GM21576 (cell line): ENCODE results near the gene DEDD2.

Experiments
- ATAC-seq: cut with Tn5 transposase; IDR thresholded peaks from one replicate; pipeline ENCODE4 v1.9.1; 2021; ENCODE audit warnings: mild to moderate bottlenecking, moderate library complexity; ENCODE audit not compliant: unreplicated experiment

DEDD2 gene

DNA sequence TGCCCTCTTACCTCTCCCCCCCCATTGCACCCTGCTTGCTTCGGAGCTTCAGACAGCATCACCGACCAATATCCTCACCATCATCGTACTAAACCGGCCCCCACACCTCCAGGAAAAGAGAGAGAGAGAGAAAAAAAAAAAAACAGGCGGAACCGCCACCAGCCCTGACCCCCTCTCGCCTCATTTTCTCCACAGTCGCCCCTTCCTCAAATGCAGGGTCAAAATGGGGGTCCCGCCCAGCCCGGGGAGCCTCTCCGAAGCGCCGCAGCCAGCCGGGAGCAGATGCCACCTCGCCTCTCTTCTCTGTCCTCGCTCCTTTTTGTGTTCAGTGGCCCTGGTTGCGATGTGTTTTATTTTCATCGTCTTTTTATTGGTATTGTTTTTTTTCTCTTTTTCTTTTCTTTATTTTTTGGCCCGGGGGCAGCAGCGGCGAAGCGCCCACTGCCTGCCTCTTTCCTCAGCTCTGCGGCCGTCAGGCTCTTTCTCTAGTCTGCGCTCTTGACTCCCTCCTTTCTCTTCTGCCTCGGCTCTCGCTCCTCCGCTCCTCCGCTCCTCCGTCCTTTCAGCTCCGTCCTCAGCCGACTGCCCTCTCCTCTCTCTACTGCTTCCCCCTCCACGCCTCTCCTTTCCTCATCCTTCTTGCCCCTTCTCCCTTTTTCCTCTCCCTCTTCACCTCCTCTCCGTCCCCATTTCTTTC lies 41.4 kb downstream of the DEDD2 start:
- no peak for ATAC-seq

DNA sequence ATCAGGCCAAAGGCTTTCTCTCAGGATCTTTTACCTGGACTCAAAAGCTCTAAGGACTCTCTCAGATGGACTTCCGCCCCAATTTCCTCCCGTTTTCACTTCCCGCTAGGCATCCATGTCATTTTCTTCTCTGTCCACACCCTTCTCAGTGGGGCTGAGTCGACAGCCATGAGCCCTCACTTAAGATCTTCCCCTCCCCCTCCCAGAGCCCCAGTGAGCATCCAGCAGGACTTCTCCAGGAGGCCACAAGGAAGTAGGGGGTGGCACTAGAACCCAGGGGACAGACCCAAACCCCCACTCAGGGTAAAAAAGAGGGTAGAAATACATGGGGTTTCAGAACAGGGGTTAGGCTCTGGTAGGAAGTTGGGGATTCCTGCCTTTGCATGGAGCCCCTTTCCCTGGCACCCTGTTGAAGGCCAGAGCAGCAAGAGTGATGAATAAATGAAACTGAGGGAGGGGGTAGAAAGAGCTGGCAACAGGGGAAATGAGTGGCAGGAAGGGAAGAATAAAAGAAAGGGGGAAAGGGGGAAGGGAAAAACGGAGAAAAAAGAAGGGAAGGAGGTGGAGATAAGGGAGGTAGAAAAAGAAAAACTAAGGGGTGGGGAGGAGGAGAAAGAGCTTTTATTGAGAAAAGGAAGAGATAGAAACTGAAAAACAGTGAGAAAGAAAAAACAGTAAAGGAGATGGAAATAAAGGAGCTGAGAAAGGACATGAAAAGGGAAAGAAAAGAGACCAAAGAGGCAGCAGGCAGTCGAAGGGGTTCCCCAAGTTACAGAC lies 42.3 kb downstream of the DEDD2 start:
- ATAC-seq = no peak

DNA sequence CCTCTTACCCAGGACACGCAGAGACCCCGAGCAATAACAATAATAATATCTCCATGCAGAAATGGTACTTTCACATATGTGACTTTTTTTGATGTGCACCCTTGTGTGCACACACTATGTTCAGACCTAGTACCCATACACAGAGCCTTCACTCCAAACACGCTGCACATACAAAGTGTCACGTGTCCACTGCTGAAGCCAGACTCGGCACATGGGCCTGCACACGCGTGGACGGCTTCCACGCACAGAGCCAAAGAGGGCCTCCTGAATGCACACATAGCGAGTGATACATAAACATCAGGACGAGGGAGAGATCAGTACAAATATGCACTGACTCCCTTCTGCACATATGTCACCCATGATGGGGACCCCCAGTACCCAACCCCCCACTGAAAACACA lies 43.3 kb downstream of the DEDD2 start:
- no peak for ATAC-seq

DNA sequence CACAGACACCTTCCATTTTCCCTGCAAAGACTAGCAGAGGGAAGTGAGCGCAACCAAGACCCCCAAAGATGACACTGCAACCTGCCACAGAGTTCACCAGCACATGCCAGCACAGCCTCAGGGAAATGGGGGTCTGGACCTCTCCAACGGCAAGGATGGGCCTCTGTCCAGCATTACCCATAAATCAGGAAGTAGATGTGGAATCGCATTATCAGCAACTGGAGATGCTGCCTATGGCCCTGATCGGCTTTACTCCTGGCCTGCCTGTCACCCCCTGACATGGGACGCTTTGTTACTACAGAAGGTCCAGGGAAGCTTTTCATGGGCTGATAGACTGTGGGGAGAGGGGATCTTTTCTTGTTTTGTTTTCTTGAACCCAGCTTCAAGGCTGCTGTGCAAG lies 43.8 kb downstream of the DEDD2 start:
- ATAC-seq = no peak

DNA sequence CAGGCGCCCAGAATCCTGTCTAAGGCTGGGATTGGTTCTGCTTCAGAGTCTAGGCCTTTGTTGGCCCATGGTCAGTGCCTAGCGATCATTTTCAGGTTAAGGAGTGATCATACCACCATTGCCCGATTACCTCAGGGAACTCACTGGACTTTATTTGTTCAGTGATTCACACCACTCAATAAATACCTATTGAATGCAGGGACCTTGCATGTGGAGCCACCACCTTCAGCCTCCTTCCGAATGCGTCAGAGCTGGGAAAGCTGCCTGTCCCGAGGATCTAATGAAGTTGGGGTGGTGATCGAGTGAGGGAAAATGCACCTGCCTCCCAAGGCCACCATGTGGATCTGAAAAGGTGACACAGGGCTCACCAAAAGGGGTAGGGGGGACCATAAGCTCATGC lies 45.2 kb downstream of the DEDD2 start:
- ATAC-seq = no peak

DNA sequence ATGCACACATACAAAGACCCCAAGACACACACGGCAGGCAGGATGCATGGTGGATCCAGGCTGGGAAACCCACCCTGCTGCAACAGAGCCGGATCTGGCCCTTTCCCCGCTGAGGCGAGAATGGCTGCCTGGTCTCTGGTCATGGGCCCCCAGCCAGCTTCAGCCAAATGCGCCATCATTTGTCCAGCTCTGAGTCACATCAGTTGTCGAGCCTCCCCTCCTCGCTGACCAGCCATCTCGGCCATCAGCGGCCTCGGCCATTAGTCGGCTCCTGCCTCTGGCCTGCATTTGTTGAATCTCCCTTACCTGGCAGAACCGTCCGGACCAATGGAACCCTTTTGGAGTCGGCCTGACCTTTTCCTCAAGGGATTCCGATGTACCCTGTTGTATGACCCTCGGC lies 46.8 kb downstream of the DEDD2 start:
- ATAC-seq = no peak

DNA sequence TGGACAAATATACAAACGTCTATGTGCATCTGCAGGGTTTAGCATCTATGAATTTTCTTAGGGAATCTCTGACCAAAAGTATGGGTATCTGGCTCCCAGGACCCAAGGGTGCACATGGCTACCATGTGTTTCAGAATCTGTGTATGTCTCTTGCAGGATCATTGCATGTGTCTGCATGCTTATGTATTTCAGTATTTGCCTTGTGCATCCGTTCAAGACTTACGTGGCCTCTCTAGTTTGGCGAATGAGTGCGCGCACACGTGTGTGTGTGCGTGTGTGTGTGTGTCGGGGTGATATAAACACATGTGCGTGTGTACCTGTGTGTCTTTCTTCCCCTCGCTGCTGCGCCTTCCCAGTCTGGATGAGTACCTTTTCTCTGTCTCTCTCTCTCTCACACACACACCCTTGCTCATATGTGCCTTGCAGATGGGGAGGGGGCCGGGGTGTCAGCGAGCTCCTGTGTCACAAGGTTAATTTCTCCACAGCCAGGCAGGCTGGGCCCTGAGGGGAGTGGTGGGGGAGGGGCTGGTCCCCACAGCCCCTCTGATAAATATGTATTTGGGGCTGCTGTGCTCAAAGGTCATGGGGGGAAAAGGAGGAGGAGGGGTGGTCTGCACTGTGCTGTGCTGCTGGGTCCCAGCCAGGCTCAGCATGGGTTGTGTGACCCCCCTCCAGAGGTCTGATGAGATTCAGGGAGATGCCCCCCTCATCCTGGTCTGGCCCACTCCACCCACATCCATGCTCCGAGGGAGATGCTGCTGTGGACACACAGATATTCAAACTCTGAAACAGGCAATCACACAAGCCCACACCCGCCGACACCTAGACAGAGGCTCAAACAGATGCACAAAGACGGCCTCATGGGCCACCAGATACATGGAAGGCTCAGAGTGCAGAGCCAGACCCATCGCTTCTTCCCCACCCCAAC lies 47.7 kb downstream of the DEDD2 start:
- ATAC-seq = no peak

DNA sequence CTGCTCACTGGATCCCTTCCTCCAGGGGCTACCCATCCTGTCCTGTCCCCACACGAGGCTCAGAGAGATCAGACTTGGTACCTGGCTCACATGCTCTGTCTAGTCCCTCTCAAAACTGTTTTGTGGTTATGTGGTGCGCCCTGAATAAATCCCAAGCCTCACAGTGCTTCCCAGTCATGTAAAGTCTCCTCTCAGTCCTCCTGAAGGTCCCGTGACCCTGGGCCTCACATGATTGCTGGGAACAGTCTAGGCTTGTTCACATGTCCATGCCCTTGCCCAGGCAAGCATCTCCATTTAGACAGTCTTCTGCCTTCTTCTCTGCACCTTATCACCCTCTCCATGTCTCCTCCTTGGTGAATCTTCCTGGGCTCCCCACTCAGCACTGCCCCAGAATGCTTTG lies 49.3 kb downstream of the DEDD2 start:
- ATAC-seq = no peak

DNA sequence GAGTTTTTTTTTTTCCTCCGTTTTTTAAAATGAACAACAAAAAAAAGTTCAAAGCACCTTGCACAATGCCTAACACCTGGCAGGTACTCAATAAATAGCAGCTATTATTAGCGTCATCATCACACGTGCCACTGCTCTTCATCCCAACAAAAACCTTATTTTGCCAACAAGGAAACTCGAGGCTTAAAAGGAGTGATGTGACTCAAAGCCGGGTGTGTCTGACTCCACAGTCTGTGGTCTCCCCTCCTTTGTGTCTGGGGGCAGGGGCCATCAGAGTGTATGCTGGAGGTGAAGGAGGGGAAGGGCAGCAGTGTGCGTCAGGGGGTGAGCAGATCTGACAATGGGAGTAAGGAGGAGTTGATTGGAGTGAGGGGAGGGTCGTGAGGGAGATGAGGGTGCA lies 51.2 kb downstream of the DEDD2 start:
- no peak for ATAC-seq

DNA sequence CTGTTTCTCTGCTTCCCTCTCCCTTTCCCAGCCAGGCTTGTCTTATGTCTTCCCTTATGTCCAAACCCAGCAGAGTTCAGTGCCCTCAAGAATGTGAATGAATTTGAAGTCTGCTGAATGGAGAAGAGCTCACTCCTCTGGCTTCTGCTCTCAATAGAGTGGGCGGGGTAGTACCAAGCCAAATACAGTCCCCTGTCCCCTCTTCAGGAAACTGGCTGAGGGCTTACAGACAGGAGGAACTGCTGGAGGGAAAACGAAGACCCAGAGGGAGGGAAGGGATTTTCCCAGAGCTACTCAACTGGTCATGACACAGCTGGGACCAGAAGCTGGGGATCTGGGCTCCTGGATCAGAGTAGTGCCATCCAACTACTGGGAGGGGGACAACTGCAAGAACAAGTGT lies 52.3 kb downstream of the DEDD2 start:
- no peak for ATAC-seq

DNA sequence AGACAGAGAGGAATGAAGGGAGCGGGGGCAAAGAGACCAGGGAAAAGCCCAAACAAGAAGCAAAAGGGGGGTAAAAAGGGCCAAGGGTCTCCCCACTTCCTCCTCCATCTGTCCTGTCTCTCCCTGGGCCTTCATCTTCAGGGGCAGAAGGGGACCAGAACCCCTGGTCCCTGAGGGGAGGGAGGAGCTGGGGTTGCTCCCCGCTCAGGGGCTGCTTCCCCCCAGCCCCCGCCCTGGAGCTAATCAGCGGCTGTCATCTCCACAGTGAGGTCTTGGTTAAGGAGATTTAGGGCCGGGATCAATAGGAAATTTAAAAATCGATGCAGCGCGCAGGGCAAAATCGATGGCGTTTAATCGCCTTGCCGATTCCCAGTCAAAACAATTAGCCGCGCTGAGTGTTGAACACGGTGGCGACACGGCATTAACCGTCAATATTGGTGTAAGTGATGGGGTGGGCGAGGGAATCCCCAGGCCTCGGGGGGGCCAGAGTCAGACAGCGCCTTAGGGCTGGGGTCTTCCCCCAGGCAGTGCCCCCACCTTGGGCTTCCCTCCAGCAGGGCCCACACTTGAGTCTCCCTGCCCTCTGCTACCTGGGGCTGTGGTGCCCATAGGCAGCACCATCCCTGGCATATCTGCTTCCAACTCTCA lies 55.7 kb downstream of the DEDD2 start:
- ATAC-seq = no peak

DNA sequence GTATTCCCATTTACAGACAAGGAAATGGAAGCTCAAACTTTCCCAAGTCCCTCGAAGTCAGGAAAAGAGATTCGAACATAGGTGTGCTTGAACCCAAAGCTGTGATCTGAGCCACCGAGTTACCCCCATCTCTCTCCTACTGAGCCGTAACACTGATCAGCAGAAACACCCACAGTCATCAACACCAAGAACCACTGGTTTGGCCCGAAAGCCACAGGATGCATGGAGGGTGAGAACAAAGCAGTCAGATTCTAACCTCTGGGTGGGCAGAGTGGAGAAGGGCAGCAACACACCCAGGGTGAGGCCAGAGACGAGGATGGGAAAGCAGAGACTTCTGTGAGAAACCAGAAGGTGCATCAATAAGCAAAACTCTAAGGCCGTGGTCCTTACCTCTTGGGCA lies 57.5 kb downstream of the DEDD2 start:
- ATAC-seq = no peak

DNA sequence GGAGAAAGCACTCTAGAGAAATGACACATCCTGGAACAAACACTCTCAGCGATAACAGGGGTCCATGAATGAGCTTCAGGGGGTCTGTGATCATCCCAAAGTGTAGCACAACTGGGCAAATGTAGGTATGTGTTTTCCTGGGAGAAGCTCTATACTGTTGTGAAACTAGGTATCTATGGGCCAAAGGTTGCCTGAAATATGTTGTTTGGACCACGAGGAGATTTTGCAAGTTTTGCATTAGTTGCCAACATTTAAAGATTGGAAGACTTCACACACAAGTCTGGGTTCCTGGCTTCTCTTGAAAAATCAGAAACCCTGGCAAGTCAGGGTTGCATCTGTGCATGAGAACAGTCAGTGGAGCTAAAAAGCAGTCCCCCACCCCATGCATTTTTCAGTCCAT lies 58.6 kb downstream of the DEDD2 start:
- ATAC-seq = no peak

DNA sequence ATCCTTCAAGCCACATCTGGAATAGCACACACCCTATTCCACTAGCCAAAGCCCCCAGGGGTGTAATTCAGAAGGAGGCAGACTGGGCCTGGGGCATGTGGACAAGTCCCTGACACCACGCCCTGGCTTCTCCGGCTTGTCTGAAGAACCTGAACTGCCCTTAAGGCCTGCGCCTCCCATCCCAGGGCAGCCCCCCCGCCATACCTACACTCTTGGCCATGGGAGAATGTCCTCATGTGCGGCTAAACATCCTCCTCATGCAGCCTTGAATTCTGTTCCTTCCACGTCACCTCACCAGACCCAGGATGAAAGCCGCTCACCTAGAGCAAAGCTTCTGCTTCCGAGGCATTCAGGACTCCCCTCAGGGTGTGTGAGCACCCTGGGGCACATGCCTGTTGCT lies 60.9 kb downstream of the DEDD2 start:
- no peak for ATAC-seq

DNA sequence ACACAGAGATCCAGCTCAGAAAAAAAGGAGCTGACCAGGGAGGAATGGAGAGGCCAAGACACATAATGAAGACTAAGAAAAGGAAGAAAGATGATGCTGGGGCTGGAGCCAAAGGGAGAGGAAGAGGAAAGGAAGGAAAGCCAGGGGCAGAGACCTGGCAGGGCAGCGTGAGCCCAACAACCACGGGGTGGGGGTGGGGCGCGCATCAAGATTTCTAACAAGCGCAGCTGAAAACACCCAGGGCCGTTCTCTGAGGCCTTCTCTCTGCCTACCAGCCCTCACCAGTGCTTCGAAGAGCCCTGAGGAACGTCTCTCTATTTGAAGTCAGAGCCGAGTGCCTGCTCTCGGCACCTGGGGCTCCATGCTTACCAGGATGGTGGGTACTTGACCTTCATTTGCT lies 61.7 kb downstream of the DEDD2 start:
- ATAC-seq = no peak

DNA sequence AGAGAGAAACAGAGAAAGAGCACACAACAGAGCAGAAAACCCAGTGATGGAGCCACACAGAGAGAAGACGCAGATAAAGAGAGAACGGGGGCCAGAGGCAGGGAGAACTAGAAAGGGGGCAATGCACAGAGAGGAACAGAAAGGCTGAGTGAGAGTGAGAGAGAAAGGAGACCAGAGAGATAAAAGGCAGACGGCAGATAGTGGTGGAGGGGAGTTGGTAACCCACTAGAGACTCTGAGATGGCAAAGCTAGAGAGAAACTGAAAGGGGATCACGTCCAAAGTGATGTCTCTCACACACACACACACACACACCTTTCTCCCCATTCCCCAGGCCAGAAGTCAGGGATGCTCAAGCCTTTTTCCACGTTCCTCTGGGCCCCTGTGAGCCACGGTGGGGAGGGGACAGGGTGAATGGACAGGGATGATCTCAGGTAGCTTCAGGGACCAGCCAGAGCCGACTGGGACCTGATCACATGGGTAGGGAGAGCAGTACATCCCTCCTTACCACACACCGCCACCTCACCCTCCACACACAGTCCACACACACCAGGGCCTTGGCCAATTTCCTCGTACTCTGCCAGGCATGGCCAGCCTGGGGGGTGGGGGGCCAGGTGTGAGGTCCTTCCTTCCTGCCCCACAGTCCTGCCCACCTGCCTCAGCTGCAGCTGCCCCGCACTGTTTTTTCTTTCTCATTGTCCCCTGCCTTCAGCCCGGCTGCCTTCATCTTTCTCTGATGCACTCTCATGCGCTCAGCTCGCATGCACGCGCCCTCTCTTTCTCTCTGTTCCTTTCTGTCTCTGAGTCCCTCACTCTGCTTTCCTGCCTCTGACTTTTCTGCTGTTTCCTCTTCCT lies 62.8 kb downstream of the DEDD2 start:
- no peak for ATAC-seq

DNA sequence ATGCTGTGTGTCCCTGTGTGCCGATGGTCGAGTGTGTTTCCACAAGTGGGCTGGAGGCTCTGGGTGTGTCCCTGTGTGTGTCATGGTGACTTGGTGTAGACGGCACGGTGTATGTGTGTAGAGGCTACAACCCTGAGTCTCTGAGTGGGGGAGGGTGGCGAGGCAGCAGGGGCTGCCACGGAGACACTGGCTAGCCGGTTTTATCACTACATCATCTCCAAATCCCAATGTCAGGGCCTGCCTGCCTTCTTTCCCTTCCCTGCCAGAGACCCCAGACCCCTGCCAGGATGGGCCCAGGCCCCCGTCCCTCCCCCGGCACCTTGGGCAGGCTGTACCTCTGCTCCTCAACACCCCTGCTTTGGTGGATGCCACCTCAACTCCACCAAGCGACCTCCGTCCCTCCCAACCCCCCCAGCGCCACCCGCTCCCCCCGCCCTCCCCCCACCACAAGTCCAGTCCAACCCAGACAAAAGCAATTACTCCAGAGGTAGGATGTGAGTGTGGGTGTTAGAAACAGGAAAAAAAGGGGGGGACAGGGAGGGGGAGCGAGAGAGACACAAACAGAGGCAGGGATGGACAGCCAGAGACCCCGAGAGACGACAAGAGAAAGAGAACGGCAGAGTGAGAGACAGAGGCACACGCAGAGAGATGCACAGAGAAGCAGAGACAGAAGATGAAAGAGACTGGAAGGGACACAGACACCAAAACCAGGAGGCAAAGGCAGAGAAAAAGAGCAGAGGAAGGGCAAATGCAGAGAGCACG lies 63.6 kb downstream of the DEDD2 start:
- ATAC-seq = no peak

DNA sequence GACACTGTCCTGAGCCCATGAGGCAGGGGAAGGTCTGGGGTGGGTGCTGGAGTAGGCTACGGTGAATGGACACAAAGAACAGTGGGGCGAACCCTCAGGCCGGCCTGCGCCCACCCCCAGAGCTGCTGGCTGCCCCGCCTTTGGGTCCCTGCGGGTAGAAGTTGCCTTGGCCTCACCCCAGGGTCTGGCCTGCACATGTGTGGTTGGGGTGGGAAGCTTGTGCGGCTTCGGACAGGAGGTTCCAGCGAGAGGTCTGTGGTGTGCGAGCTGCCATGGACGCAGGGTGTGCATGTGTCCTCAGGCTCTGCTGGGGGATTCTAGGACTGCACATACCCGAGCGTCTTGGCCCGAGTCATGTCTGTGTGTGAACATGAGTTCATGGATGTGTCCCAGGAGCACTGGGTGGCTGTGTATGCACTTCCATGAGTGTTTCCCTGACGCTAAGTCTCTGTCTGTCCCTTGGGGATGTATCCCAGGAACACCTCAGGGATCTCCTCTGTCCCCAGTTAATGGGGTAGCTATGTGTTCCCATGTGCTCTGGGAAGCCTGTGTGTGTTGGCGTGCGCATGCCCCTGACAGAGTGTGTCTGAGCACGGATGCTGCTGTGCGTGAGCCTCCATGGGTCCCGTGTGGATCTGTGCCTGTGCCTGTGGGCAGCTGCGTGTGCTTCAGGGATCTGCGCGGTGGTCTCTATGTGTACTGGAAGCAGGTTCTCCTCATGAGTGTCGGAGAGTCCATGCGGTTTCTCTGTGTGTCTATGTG lies 64.4 kb downstream of the DEDD2 start:
- no peak for ATAC-seq
